MM.1S (cell line): Measurements from ENCODE around the gene HELZ.
A peak's percentile ranks its signal among the peaks of the same experiment; 100 is the strongest.

Experiments
- DNase-seq: peaks from one replicate; pipeline ENCODE4 v3.0.0-alpha.2; 2015
- H2AFZ ChIP-seq: fragments of 300-600 bp; sonication (generic); 2 replicates; pipeline ENCODE4 v1.6.0; 2016; ENCODE audit warnings: antibody characterized with exemption, low read length
- H3F3A ChIP-seq: fragments of 300-600 bp; sonication (generic); 2 replicates; pipeline ENCODE4 v1.6.1; 2016; ENCODE audit warnings: mild to moderate bottlenecking, antibody characterized with exemption, low read length, moderate library complexity, mixed read lengths; ENCODE audit not compliant: insufficient read depth
- H3K27ac ChIP-seq: fragments of 300-600 bp; sonication (generic); 2 replicates; pipeline ENCODE4 v1.5.1; 2016; ENCODE audit warnings: mild to moderate bottlenecking, low read length
- H3K27me3 ChIP-seq: fragments of 300-600 bp; sonication (generic); replicated peaks from 2 replicates; pipeline ENCODE4 v1.6.0; 2016; ENCODE audit warnings: low read length; ENCODE audit not compliant: insufficient read depth
- H3K36me3 ChIP-seq: fragments of 300-600 bp; sonication (generic); replicated peaks from 2 replicates; pipeline ENCODE4 v1.6.1; 2016; ENCODE audit warnings: mild to moderate bottlenecking, low read length, mixed read lengths; ENCODE audit not compliant: insufficient read depth
- H3K4me1 ChIP-seq: fragments of 300-600 bp; sonication (generic); 2 replicates; pipeline ENCODE4 v1.6.1; 2016; ENCODE audit warnings: low read length, mixed read lengths
- H3K4me2 ChIP-seq: fragments of 300-600 bp; sonication (generic); 2 replicates; pipeline ENCODE4 v1.6.0; 2016; ENCODE audit warnings: low read depth, low read length
- H3K4me3 ChIP-seq: fragments of 300-600 bp; sonication (generic); 2 replicates; pipeline ENCODE4 v1.5.1; 2016; ENCODE audit warnings: low read length, mixed read lengths
- H3K79me2 ChIP-seq: fragments of 300-600 bp; sonication (generic); 2 replicates; pipeline ENCODE4 v1.6.1; 2016; ENCODE audit warnings: mixed run types, low read length, mixed read lengths
- H3K9ac ChIP-seq: fragments of 300-600 bp; sonication (generic); 2 replicates; pipeline ENCODE4 v1.6.1; 2016; ENCODE audit warnings: low read length, mixed read lengths
- H3K9me2 ChIP-seq: fragments of 300-600 bp; sonication (generic); replicated peaks from 2 replicates; pipeline ENCODE4 v1.6.1; 2016; ENCODE audit warnings: mild to moderate bottlenecking, low read length, mixed read lengths; ENCODE audit not compliant: insufficient read depth
- H3K9me3 ChIP-seq: fragments of 300-600 bp; sonication (generic); replicated peaks from 2 replicates; pipeline ENCODE4 v1.6.1; 2016; ENCODE audit warnings: mild to moderate bottlenecking, low read length, mixed read lengths; ENCODE audit not compliant: insufficient read depth
- H4K20me1 ChIP-seq: fragments of 300-600 bp; sonication (generic); 2 replicates; pipeline ENCODE4 v1.6.1; 2016; ENCODE audit warnings: mild to moderate bottlenecking, low read length, moderate library complexity, mixed read lengths; ENCODE audit not compliant: insufficient read depth
- CTCF ChIP-seq: fragments of 300-600 bp; sonication (generic); IDR thresholded peaks from 2 replicates; pipeline ENCODE4 v1.5.1; 2016; ENCODE audit warnings: antibody characterized with exemption, low read length, mixed read lengths
- EZH2 ChIP-seq: fragments of 300-600 bp; sonication (generic); optimal IDR thresholded peaks from 2 replicates; pipeline ENCODE3; 2017; ENCODE audit warnings: low read depth, mild to moderate bottlenecking, antibody characterized with exemption, low read length, mixed read lengths
- EZH2phosphoT487 ChIP-seq: fragments of 300-600 bp; sonication (generic); IDR thresholded peaks from 2 replicates; pipeline ENCODE4 v1.6.1; 2018; ENCODE audit warnings: antibody characterized with exemption, low read length

The HELZ gene

GRCh38 chr17:67161573-67161972, 83.4 kb downstream of the HELZ start:
- Histone ChIP-seq H2AFZ (no peak overlapping the region), H3K9me2 (no peaks in the 10 kb centered on the region), H3K9me3 (no peaks in the 10 kb centered on the region), H3K4me1 (no peaks in the 10 kb centered on the region), H3K4me2 (no peak overlapping the region), H3K79me2 (no peaks in the 10 kb centered on the region), H3F3A (no peaks in the 10 kb centered on the region), H3K4me3 (no peak overlapping the region), H3K27ac (no peak overlapping the region), H3K9ac (no peak overlapping the region), H3K36me3 (0 out of 2 replicates have a peak, but pooled peaks cover 9% of the 10 kb centered on the region), H3K27me3 (no peaks in the 10 kb centered on the region), H4K20me1 (no peaks in the 10 kb centered on the region)
- DNase-seq: no peak
- TF ChIP-seq EZH2 (no peak), EZH2phosphoT487 (no peak), CTCF (no peak)

DNA sequence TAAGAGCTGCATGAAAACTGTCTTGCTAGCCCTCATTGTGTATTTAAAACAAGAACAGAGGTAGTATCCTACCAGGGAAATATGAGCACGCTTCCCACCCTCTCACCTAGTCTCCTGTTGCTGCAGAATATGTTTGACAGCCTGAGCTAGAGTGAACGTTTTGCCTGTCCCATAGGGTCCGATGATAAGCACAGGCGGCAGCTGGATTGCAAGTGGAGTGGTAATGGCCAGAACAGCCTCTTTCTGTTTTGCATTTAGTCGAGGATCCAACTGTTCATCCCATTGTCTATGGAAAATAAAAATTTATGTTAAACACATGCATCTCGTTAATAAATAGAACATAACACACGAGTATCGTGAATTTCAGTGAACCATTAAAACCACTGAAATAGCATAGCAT, 84.2 kb downstream of the HELZ start:
- no peak overlapping the region for H3K9ac ChIP-seq
- H3K27me3 ChIP-seq: no peaks in the 10 kb centered on the region
- H2AFZ ChIP-seq: no peak overlapping the region
- H3F3A ChIP-seq: no peaks in the 10 kb centered on the region
- H3K4me1 ChIP-seq: no peaks in the 10 kb centered on the region
- TF ChIP-seq EZH2 (no peak), CTCF (no peak), EZH2phosphoT487 (no peak)
- no peaks in the 10 kb centered on the region for H3K9me2 ChIP-seq
- DNase-seq: no peak
- H4K20me1 ChIP-seq: no peaks in the 10 kb centered on the region
- no peak overlapping the region for H3K4me2 ChIP-seq
- H3K36me3 ChIP-seq: 0 out of 2 replicates have a peak, but pooled peaks cover 4% of the 10 kb centered on the region
- no peaks in the 10 kb centered on the region for H3K79me2 ChIP-seq
- no peak overlapping the region for H3K27ac ChIP-seq
- no peaks in the 10 kb centered on the region for H3K9me3 ChIP-seq
- H3K4me3 ChIP-seq: no peak overlapping the region

DNA sequence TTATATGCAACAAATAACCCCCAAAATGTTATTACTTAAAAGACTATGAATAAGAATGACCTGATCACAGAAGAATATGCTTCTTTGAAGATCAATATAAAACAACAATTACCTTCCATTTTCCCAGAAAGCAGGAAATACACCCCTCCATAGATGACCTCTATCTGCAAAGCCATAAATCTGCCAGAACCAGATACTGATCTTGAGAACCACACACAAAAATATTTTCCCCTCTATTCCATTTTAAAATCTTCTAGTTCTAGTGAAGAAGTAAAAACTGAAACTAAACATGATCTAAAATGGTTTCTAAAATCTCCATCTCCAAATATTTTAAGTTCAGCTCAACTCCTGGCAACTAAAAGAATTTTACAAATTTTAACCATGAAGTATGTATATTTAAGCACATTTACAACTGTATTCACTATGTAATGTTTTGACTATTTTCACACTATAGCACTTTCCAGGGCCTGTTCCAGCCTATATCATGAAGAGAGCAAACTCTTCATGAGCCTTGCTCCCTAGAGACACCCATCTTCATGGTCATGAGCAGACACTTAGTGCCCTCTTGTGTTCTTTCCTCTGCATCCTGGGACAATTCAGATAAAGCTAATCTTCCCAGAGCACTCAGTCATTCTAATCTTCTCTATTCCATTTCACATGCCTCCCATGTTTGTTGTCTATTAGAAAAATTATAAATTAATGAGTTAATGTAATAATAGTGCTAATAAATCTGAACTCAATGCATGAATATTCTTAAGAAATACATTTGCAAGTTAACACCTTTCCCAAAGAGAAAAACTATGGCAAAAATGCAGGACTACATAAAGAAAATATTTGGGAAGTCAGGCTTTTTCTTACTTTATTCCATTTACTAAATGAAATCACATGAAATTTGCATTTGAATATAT, 87.0 kb downstream of the HELZ start:
- no peak for DNase-seq
- Histone ChIP-seq H3K4me3 (no peak overlapping the region), H3K9ac (no peak overlapping the region), H4K20me1 (no peaks in the 10 kb centered on the region), H3K27me3 (no peaks in the 10 kb centered on the region), H3K27ac (no peak overlapping the region), H3K36me3 (0 out of 2 replicates have a peak, but pooled peaks cover 4% of the 10 kb centered on the region), H3K9me2 (no peaks in the 10 kb centered on the region), H3K4me1 (no peaks in the 10 kb centered on the region), H3K9me3 (no peaks in the 10 kb centered on the region), H3K4me2 (no peak overlapping the region), H3F3A (no peaks in the 10 kb centered on the region), H2AFZ (no peak overlapping the region), H3K79me2 (no peaks in the 10 kb centered on the region)
- TF ChIP-seq EZH2 (no peak), CTCF (peak; percentile 18; the same call in 1 of the 2 replicates)
